K562 treated with DMSO at 1 percent for 24 hours (cell line): ENCODE results near the gene OTOP2. TPM values are rescaled to one million over a fixed set of nuclear protein-coding genes. Genes with fewer than 3 reads are reported as not detected.

Experiments used
- total RNA-seq: library from RNA; unstranded; fragments of 300-600 nt; gene quantifications from 2 replicates; pipeline ENCODE4 v1.2.3, GENCODE V29; 2022; ENCODE audit warnings: low read depth; ENCODE audit not compliant: insufficient read depth

The OTOP2 gene
- total RNA-seq: 0.58 TPM in 1 of 2 replicates, not detected in the other

DNA sequence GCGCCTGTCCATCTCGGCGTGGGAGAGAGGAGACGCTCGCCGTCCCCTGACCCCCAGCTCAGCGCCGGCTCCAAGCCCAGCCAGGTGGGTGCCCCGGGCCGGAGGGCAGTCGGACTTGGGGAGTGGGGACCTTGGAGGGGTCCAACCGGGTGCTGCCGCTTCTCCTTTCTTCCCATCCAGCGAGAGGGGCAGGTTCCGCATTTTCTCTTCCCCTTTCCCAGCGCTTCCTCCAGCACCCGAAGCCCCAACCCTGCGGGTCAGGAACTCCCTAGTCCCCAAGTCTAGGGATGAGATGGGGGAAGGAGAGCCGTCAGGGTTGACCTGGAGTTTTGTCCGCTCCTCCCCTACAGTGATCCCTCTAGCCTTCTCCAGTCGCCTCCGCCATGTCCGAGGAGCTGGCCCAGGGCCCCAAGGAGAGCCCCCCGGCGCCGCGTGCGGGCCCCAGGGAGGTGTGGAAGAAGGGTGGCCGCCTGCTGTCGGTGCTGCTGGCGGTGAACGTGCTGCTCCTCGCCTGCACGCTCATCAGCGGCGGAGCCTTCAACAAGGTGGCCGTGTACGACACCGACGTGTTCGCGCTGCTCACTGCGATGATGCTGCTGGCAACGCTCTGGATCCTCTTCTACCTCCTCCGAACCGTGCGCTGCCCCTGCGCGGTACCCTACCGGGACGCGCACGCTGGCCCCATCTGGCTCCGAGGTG is at the start of gene OTOP2:
TSS of gene OTOP2 (plus strand) at position 24 of the 699 bp plus-strand sequence. CDS start at position 384, 360 bp downstream.

GRCh38 chr17:74892974-74893911 is 30.8 kb upstream of the OTOP2 start, which contains the start of gene FADS6:
Gene FADS6 (minus strand): TSS chr17:74893633. CDS start chr17:74893595, 38 bp downstream.

GRCh38 chr17:74922694-74923537 is 1.2 kb upstream of the OTOP2 start, which contains the start of gene USH1G:
Gene USH1G (minus strand): TSS chr17:74923255. CDS start chr17:74923073, 182 bp downstream.

DNA sequence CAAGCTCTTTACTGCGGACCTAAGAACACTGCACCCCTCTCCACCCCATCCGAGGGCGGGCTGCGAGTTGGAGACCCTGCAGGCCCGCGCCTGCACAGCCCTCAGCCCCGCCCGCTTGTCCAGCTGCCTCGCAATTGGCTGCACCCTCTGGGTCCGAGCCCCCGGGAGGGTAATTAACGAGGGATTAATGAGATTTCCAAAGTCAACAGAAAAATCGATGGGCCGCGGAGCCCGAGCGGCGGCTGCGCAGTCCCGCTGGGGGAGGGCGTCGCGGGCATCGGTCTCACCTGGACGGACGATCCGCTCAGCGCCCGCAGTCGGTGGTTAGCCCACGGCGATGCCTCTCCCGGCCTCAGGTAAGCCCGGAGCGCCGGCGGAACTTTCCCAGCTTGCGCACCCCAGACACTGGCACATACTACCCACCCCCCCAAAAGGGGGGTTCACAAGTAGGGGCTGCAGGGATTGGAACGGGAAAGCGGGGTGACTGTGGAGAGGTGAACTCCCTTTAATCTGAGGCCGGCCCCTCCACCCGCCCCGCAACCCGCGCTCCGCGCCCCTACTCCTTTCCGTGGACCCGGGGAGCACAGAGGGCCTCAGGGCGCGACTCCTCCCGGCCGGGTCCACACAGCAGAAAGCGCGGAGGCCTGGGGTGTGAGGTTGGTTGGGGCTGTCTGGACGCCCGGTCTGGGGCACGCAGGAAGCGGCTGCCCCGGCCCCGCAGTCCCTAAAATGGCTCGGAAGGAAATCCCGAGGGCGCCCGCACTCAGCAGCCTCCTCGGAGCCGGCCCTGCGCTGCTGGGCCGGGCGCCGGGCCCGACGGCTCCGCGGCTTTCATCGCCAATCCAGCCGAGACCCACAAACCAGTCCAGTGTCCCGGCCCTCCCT is 11.8 kb downstream of the OTOP2 start, which contains the start of gene OTOP3:
TSS of gene OTOP3 (plus strand) at position 314 of the 885 bp plus-strand sequence. CDS start at position 338, 24 bp downstream.

DNA sequence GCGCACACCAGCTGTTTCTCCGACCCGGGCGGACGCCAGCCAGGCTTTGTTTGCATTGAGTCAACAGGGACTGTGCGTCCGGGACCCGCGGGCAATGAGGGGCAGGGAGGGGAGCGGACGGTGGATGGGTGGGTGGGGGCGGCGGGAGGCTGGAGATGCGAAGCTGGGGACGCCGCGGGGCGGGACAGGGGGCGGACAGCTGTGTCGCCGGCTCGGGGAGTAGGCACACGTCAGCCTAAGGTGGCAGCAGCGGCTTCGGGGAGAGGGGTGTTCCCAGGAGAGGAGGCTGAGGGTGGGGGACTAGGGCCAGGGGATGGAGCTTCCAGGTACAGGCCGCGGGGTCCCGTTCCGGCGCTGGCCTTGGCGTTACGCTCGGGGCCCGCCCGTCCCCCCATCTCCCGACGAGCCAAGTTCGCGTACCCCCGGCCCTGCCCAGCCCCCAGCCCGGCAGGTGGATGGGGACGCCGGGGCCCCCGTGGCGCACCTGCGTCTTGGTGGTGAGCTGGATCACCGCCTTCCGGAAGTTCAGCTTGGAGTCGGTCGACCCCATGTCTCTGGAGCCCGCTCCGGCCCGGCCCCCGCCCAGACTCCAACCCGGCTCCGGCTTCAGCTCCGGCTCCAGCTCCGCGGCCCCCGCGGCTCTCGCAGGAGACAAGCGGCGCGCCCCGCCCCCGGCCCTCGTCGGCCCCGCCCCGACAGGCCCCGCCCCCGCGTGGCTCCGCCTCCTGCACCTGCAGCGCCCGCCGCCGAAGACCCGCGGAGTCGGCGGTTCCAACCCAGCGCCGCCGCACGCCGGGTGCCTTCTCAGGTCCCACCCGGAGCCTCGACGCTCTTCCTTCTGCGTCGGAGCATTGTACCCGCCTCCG is 48.3 kb downstream of the OTOP2 start, which contains the start of gene HID1:
TSS of gene HID1 (minus strand) at position 653 of the 866 bp plus-strand sequence. CDS start at position 550, 103 bp downstream.

Other genes starting within 250 kb of the OTOP2 start
- not detected in 2 replicates for gene CD300LF, start 211.3 kb upstream of the OTOP2 start, total RNA-seq
- gene RAB37, start 187.0 kb upstream of the OTOP2 start, total RNA-seq: not detected in 2 replicates
- gene NHERF1, start 175.6 kb upstream of the OTOP2 start, total RNA-seq: 78.6 and 82.7 TPM in 2 replicates
- 27.3 and 36.5 TPM in 2 replicates for gene NAT9, start 147.9 kb upstream of the OTOP2 start, total RNA-seq
- gene GRIN2C, start 64.4 kb upstream of the OTOP2 start, total RNA-seq: 0.37 and 1.00 TPM in 2 replicates
- 93.4 and 101 TPM in 2 replicates for gene FDXR, start 51.3 kb upstream of the OTOP2 start, total RNA-seq
- gene FADS6, start 30.6 kb upstream of the OTOP2 start, total RNA-seq: 0.13 and 0.63 TPM in 2 replicates
- gene USH1G, start 1.0 kb upstream of the OTOP2 start, total RNA-seq: 1.6 and 2.0 TPM in 2 replicates
- gene OTOP3, start 11.6 kb downstream of the OTOP2 start, total RNA-seq: not detected in 2 replicates
- 3.9 and 4.7 TPM in 2 replicates for gene HID1, start 48.5 kb downstream of the OTOP2 start, total RNA-seq
- 17.4 and 19.2 TPM in 2 replicates for gene CDR2L, start 63.4 kb downstream of the OTOP2 start, total RNA-seq
- 55.0 and 55.8 TPM in 2 replicates for gene MRPL58, start 88.4 kb downstream of the OTOP2 start, total RNA-seq
- 387 and 416 TPM in 2 replicates for gene ATP5PD, start 122.7 kb downstream of the OTOP2 start, total RNA-seq
- 32.1 and 32.5 TPM in 2 replicates for gene KCTD2, start 123.0 kb downstream of the OTOP2 start, total RNA-seq
- 6.4 and 8.4 TPM in 2 replicates for gene SLC16A5, start 163.7 kb downstream of the OTOP2 start, total RNA-seq
- gene ARMC7, start 185.7 kb downstream of the OTOP2 start, total RNA-seq: 36.2 and 36.6 TPM in 2 replicates
- 61.6 and 76.3 TPM in 2 replicates for gene NT5C, start 207.5 kb downstream of the OTOP2 start, total RNA-seq
- gene JPT1, start 230.2 kb downstream of the OTOP2 start, total RNA-seq: 151 and 160 TPM in 2 replicates